ENCODE data around the gene ATP4A.

ATP4A gene

GRCh38 chr19:35565016-35565856 lies 1.8 kb upstream of the ATP4A start:
- DNase-seq = no peak

GRCh38 chr19:35562776-35563175 lies 682 bp downstream of the ATP4A start:
- no peak for DNase-seq

- no peak for DNase-seq
Observed at GRCh38 chr19:35562336-35562735, 1.1 kb downstream of the ATP4A start.

GRCh38 chr19:35561436-35561835 lies 2.0 kb downstream of the ATP4A start:
- no peak for DNase-seq

- no peak for DNase-seq
Observed at GRCh38 chr19:35560677-35561076, 2.8 kb downstream of the ATP4A start.

- no peak for DNase-seq
Observed at GRCh38 chr19:35560271-35560670, 3.2 kb downstream of the ATP4A start.

- DNase-seq = no peak
Observed at GRCh38 chr19:35559781-35560180, 3.7 kb downstream of the ATP4A start.

- DNase-seq = no peak
Observed at GRCh38 chr19:35559281-35559659, 4.2 kb downstream of the ATP4A start.

GRCh38 chr19:35558400-35559280 lies 4.8 kb downstream of the ATP4A start:
- no peak for DNase-seq

- peak; percentile 75 for DNase-seq
Observed at GRCh38 chr19:35557539-35558399, 5.7 kb downstream of the ATP4A start.

GRCh38 chr19:35556846-35557538 lies 6.5 kb downstream of the ATP4A start:
- DNase-seq = no peak

- DNase-seq = no peak
Observed at GRCh38 chr19:35556025-35556590, 7.3 kb downstream of the ATP4A start.

- no peak for DNase-seq
Observed at GRCh38 chr19:35555301-35556005, 8.0 kb downstream of the ATP4A start.

- no peak for DNase-seq
Observed at GRCh38 chr19:35554076-35554475, 9.4 kb downstream of the ATP4A start.

- no peak for DNase-seq
Observed at GRCh38 chr19:35553385-35554000, 10.0 kb downstream of the ATP4A start.

- DNase-seq = no peak
Observed at GRCh38 chr19:35552534-35553384, 10.7 kb downstream of the ATP4A start.

GRCh38 chr19:35551091-35551810 lies 12.2 kb downstream of the ATP4A start:
- no peak for DNase-seq

- no peak for DNase-seq
Observed at GRCh38 chr19:35549879-35550523, 13.5 kb downstream of the ATP4A start.

Measured in right kidney (tissue), 1 donor.